Activated CD8-positive, alpha-beta memory T cell treated with anti-CD3 and anti-CD28 coated beads, Interleukin-2, amount 50 U/mL, for 24 hours (primary cell): ENCODE measurements around the gene LRRC8A.
"Not testable (repeated sequence)": the region's sequence is repeated elsewhere in the genome, so short reads cannot be mapped to it uniquely, and the experiment has no call there.

Experiments used
- DNase-seq: peaks from one replicate; pipeline ENCODE4 v3.0.0-alpha.2; 2020; ENCODE audit errors: extremely low read depth

The LRRC8A gene

DNA sequence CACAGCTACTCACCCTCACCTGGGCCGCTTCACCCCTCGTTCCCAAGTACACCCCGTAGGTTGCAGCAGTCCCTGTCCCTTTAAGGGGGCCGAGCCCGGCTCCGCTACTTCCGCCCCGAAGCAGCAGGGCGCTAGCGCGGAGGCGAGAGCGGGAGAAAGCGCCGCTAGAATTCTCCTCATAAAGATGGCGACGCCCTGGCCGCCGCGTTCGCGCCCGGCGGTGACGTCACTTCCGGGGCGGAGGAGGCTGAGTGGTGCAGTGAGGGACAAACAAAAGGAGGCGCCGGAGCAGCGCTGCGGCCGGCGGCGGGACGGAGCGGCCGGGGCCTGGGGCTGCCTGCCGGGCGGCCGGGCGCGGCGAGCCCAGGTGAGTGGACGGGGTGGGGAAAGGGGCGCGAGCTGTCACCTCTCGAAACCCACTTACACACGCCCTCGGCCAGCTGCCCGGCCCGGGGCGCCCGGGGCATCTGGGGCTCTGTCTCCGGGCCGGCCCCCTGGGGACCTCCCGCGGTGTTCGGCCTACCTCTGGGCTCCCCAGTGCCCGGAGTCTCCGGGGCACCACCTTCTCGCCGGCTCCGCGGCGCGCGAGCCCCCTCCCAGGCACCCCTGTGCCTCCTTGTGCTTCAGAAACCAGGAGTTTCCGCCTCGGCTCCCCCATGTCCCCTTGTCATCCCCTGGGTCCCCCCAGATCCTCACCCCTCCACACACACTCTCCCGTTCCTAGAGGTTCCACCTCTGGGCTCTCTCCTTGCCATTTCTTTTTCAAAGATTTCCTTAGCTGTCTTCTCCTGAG is at the start of gene LRRC8A, which contains the start of gene KYAT1:
TSS of gene LRRC8A (plus strand) at position 250 of the 793 bp plus-strand sequence. CDS start 25,032 bp downstream, outside the sequence.
TSS of gene KYAT1 (minus strand) at position 67 of the 793 bp plus-strand sequence. CDS start 36,545 bp downstream, outside the sequence.
- peak; percentile 96 for DNase-seq

DNA sequence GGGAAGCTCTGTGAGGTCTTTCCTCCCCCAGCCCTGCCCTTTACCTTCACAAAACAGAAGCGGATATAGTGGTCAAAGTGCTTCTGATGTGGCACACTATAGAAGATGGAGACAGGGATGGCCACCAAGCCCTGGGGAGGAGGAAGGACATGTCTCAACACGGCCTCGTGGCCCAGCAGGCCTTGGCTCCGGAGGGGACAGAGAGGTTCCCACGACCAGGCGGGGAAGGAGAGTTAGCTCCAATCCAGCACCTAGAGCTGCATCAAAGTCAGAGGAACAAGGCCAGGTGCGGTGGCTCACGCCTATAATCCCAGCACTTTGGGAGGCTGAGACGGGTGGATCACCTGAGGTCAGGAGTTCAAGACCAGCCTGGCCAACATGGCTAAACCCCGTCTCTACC is 48.2 kb upstream of the LRRC8A start:
- DNase-seq, result no peak

DNA sequence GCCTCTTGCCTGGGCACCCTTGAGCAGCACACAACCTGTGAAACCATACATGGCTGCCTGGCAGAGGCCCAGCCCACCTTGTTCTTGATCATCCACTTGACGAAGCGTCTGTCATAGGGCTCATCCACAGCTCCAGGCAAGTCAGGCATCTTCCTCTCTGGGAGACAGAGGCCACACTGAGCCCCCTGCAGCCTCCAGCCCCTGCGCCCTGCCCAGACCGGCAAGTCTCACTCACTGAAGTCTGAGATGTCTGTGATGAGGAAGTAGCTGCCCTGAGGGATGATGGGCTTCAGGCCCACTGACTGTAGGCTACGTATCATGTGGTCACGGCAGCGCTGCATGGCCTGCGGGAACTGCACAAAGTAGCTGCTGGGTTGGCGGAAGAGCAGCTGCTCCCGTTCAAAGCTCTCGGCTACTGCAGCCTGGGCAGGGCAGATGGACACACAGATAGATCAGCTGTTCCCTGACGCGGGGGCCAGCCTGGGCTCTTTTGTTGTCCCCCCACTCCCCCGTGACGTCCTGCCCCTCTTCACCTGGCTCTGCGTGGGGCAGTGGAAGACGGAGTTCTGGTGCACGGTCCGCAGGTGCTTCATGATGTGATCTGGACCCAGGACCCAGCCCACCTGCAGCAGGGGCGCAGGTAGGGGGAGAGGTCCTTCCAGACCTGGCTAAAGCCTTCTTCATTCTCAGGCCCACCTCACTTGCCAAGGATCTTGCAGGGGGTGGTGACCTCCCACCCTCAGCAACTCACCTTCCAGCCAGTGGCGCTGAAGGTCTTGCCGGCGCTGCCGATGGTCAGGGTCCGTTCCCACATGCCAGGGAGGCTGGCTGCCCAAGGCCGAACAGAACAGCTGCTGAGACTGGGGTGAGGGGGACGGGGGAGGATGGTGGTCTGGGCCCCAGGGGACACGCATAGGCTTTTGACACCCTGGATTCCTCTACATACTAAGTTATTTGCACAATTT is 46.4 kb upstream of the LRRC8A start:
- DNase-seq, result no peak

DNA sequence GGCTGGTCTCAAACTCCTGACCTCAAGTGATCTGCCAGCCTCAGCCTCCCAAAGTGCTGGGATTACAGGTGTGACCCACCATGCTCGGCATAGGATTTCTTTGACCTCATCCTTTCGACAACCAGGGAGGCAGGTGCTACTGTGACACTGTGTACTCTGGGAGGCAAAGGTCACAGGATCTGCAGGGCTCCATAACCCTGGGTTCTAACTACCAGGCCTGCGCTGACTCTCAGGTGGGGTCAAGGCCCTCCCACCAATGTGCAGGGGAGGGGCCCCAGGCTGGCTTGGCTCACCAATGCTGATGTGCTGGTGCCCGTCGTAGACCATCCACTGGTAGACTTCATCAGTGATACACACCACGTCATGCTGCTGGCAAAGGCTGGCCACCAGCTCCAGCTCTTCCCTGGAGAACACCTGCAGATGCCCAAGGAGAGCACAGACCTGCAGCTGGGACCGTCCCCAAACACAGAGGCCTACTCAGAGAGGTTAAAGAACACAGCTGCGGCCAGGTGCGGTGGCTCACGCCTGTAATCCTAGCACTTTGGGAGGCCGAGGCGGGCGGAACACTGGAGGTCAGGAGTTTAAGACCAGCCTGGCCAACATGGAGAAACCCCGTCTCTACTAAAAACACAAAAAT is 45.3 kb upstream of the LRRC8A start:
- DNase-seq, result no peak

DNA sequence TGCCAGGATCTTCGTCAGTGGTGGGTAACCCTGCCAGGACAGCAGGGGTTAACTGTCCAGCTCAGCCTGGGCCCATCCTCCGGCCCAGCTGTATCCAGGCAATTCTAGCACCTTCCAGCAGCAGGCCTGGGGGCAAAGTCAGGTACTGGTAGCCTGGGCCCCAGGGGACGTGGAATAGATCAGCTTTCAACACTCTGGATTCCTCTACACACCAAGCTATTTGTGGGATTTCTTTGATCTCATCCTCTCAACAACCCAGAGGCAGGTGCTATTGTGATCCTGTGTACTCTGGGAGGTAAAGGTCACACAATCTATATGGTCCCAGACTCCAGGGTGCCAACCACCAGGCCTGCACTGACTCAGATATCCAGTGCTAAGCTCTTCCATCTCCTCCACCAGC is 43.6 kb upstream of the LRRC8A start:
- no peak for DNase-seq

DNA sequence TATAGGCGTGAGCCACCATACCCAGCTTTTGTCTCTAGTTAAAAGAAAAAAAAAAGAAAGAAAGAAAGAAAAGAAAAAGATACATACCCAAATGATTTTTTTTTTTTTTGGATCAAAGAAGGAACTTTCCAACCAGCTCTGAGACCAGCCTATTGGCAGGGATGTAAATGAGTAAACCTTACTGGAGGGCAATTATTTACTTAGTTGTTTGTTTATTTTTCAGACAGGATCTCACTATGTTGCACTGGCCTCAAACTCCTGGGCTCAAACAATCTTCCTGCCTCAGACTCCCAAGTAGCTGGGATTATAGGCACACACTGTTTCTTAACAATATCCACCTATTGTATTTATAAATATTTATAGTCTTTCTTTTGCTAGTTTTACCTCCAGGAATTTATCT is 41.4 kb upstream of the LRRC8A start:
- no peak for DNase-seq

DNA sequence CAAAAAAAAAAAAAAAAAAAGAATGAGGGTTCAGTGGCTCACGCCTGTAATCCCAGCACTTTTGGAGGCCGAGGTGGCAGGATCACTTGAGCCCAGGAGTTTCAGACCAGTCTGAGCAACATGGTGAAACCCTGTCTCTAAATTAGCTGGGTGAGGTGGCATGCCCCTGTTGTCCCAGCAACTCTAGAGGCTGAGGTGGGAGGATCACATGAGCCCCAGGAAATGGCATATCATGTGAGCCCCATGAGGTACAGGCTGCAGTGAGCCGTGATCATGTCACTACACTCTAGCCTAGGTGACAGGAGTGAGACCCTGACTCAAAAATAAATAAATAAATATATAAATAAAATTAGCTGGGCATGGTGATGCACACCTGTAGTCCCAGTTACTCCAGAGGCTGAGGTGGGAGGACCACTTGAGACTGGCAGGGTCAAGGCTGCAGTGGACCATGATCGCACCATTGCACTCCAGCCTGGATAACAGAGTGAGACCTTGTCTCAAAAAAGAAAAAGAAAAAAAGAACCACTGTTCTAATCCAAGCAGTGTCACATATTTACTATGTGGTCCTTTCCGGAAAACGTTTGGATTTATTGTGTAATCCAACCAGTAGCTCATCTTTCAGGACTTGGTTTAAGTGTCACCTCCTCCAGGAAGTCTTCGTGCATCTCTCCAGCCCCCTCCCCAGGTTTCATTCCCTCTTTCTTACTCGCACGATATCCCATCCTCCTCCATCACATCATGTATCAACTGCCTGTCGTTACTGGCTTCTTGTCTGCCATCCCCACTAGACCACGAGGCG is 40.0 kb upstream of the LRRC8A start:
- DNase-seq, result no peak

DNA sequence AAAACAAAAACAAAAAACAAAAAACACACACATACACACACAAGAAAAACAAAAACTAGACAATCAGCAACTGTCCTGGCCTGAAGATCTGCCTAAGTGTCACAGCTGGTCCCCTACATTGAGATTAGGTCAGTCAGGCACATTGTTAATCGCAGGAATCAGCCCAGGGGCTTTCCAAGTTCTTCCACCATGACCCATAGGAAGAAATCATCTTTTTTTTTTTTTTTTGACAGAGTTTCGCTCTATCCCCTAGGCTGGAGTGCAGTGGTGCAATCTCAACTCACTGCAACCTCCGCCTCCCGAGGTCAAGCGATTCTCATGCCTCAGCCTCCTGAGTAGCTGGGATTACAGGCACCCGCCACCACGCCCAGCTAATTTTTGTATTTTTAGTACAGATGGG is 38.8 kb upstream of the LRRC8A start:
- DNase-seq, result not testable (repeated sequence)

DNA sequence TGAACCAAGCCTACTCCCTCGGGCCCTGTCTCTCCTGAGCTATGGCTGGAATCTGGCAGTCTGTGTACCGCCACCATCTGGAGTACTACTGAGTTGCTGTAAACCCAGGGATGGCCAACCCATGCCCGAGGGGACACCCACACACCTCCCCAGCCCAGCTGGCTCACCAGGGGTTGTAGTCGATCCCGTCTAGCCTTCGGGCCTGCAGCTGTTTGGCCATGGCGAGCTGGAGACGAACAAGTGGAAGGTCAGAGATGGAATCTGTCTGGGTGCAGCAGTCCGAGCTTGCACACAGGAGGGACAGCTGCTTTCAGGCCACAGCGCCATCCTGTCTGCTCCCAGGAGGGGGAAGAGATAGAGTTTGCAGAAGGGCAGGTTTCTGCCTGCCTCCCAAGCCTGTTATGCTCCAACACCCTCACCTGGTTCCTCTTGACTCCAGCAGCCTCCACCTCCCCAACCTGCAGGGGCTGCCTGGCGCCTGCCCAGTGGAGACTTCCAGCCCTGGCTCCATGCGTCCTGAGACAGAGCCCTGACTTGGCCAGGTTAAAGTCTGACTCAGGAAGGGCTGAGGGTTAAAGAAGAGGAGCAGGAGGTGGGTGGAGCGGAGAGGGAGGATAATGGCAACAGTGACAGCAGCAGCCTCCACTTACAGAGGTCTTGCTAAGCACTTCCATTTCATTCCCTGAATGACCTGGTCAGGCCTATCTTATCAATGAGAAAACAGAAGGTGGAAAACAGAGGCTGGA is 36.6 kb upstream of the LRRC8A start:
- DNase-seq, result no peak

DNA sequence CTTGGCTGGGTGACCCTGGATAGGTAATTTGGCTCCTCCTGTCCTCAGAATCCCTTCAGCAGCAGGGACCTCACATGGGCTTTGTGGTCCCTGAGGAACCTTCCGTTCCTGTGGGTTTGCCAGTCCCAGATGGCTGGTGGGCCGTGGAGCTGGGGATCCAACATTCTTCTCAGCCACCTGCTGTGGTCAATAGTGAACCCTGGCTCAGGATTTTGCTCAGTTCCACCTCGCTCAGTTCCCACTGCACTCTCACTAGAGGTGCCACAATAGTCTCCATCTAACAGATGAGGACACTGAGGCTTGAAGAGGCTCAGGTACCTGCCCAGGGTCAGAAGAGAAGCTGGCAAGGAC is 35.3 kb upstream of the LRRC8A start:
- no peak for DNase-seq

DNA sequence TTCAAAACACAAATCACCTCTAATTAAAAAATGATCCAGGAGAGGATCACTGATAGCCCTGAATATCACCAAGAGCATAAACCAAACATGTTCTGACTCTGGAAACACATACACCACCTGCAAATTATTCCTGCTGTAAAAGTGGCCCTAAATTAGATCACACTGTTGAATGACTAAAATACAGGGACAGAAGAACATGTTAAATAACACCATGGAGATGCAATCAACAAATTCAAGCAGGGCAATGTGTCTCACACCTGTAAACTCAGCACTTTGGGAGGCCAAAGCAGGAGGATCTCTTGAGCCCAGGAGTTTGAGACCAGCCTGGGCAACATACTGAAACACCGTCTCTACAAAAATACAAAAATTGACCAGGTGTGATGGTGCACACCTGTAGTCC is 34.1 kb upstream of the LRRC8A start:
- DNase-seq, result no peak

DNA sequence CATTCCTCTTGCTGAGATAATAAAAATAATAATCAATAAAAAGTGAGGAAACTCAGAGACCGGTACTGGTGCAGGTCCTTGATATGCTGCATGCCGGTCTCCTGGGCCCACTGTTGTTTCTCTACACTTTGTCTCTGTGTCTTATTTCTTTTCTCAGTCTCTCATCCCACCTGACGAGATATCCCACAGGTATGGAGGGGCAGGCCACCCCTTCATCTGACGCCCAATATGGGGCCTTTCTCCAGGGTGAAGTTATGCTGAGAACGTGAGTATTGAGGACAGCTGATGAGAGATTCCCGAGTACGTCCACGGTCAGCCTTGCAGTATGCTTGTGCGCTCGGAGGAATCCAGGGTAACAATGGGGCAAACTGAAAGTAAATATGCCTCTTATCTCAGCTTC is 30.9 kb upstream of the LRRC8A start:
- DNase-seq, result not testable (repeated sequence)

DNA sequence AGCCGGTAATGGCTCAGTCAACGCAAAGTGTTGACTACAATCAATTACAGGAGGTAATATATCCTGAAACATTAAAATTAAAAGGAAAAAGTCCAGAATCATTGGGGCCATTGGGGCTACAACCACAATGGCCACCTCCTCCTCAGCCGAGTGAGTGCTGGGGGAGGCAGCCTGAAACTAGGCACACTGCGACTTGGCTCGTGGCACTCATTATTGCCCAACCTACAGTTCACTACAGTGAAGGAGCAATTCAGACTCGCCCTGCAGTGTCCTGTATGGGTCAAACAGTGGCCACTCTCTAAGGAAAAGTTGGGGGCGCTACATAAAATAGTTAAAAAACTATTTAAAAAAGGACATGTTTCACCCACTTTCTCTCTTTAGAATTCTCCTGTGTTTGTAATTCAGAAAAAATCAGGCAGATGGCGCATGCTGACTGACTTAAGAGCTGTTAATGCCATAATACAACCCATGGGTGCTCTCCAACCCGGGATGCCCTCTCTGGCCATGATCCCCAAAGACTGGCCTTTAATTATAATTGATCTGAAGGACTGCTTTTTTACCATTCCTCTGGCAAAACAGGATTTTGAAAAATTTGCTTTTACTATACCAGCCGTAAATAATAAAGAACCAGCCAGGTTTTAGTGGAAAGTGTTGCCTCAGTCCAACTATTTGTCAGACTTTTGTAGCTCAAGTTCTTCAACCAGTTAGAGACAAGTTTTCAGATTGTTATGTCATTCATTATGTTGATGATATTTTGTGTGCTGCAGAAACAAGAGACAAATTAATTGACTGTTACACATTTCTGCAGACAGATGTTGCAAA is 29.9 kb upstream of the LRRC8A start:
- not testable (repeated sequence) for DNase-seq

DNA sequence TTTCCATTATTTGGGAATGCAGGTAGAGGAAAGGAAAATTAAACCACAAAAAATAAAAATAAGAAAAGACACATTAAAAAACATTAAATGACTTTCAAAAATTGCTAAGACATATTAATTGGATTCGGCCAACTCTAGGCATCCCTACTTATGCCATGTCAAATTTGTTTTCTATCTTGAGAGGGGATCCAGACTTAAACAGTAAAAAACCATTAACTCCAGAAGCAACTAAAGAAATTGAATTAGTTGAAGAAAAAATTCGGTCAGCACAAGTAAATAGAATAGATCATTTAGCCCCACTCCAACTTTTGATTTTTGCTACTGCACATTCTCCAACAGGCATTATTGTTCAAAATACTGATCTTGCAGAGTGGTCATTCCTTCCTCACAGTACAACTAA is 29.3 kb upstream of the LRRC8A start:
- DNase-seq, result not testable (repeated sequence)

DNA sequence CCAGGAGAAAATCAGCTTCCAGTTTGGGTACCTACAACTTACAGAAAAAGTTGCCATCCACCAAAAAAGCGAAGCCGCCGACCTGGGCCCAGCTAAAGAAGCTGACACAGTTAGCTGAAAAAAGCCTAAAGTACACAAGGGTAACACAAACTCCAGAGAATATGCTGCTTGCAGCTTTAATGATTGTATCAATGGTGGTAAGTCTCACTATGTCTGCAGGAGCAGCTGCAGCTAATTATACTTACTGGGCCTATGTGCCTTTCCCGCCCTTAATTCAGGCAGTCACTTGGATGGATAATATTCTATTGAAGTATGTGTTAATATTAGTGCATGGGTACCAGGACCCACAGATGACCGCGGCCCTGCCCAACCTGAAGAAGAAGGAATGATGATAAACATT is 27.5 kb upstream of the LRRC8A start:
- not testable (repeated sequence) for DNase-seq

DNA sequence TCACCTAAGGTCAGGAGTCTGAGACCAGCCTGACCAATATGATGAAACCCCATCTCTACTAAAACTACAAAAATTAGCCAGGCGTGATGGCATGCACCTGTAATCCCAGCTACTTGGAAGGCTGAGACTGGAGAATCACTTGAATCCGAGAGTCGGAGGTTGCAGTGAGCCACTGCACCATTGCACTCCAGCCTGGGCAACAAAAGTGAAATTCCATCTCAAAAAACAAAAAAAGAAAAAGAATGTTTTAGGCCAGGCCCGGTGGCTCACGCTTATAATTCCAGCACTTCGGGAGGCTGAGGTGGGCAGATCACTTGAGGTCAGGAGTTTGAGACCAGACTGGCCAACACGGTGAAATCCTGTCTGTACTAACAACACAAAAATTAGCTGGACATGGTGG is 23.5 kb upstream of the LRRC8A start:
- not testable (repeated sequence) for DNase-seq

DNA sequence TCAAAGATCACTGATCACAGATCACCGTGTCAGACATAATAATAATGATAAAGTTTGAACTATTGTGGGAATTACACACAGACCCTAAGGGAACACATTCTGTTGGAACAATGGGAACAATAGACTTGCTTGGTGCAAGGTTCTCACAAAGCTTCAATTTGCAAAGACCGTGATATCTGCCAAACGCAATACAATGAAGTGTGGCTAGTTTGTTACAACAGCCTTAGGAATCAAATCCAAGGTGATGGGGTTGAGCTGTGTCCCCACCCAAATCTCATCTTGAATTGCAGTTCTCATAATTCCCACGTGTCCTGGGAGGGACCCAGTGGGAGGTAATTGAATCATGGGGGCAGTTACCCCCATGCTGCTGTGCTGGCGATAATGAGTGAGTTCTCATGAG is 21.0 kb upstream of the LRRC8A start:
- DNase-seq, result no peak

DNA sequence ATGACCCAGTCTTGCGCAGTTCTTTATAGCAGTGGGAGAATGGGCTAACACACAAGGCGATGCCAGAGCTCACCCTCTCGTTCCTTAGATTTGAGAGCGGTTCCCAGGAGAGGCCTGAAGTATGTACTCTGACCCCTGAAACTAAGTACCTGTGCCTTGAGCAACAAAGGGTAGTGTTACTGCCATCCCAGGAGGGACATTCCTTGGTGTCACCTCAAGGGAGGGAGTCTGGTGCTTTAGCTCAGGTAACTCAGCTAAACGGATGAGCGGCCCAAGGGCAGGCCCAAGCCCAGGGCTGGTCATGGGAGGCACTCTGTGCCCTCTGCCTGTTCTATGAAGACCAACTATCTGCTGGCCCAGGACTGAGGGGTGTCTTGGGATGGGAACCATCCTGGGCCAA is 20.4 kb upstream of the LRRC8A start:
- no peak for DNase-seq

DNA sequence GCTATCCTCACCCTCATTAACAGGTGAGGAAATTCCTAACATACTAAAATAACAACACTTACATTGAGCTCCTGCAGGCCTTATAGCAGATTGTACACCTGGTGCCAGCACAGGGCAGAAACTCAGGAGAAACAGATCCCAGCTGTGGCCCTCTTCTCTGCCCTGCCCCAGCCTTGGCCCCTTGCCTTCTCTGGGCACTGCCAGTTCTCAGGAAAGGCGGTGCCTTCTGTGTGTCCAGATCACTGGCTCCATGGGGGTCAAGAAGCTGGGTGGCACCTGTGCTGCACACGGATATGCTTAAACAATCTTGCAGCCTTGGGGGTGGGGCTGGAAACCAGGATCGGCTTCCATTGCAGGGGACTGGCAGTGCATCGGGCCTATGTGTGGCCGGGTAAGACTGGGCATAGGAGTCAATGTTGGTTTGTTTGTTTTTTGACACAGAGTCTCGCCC is 19.5 kb upstream of the LRRC8A start:
- no peak for DNase-seq

DNA sequence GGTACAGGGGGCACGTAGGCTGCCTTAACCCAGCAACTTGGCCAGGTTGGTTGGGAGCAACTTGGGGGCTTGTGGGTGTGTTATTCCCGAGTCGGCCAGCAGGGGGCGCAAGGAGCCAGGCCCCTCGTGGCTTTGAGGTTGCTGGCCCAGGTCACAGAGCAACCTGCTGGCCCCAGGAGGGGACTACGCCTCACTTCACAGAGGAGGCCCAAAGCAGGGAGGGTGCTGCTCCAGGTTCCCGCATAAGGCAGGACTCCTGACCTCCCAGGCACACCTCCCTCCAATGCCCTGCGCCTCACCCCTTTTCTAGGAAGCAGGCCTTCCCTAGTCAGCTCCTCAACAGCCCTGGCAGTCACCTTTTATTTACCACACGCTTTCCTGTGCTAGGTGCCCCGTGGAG is 18.3 kb upstream of the LRRC8A start:
- peak; percentile 59 for DNase-seq
